G401.6 (cell line): Measurements from ENCODE around the gene USP12.
"Not testable (repeated sequence)": the region's sequence is repeated elsewhere in the genome, so short reads cannot be mapped to it uniquely, and the experiment has no call there.

Experiments
- FAIRE-seq: peaks from 2 replicates; lab custom pipeline; 2012; peaks lifted over from hg19 to GRCh38; lab: Jason Lieb, UNC

The USP12 gene

DNA sequence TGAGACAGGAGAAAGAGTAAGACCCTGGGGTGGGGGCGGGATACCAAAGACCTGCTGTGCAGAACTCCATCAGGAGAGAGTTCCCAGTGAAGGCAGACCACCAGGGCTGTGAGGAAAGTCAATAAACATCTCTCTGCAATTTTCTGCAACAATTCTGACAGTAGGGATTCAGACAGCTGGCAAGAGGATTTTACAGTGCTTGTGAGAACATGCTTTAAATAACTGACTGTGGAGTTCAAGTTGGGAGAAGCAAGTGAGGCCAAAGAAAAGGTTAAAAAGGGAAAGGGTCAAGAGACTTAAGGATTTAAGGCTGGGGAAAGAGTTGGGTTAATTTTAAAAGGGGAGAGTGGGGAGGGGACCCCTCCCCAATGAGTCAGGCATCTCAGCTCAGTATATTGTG lies 98.4 kb downstream of the USP12 start:
- no peak for FAIRE-seq

DNA sequence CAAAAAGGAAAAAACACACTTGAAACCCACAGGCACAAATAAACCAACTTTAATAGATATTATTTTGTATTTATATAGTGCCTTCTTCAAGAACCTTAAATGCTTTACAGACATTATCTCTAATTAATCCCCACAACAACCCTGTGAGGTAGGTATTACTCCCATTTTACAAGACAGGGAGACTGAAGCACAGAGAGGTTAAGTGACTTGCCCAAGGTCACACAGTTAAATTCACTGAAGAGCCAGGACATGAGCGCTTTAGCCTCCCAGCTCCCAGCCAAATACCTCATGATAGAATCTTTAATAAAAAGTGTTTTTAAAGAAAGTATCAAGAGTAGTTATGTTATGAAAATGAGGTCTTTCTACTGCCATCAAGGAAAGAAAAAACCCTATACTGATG lies 105.5 kb downstream of the USP12 start:
- FAIRE-seq = not testable (repeated sequence)

DNA sequence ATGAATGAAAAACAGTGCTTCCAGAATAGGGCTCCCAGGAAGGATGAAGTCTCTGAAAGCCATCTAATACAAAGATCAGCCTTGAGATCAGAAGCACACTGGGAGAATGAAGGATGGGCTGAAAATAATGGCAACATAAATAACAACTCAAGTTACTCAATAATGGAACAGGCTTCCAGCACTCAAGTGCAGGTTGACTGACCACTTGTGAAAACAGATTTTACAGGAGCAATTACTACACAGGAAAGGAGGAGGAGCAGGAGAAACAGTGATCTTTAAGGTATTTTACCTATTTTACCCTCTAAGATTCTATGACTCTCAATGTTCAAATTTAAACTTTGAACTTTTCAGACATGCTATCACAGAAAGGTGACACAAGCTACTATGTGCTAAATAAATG lies 106.0 kb downstream of the USP12 start:
- no peak for FAIRE-seq

DNA sequence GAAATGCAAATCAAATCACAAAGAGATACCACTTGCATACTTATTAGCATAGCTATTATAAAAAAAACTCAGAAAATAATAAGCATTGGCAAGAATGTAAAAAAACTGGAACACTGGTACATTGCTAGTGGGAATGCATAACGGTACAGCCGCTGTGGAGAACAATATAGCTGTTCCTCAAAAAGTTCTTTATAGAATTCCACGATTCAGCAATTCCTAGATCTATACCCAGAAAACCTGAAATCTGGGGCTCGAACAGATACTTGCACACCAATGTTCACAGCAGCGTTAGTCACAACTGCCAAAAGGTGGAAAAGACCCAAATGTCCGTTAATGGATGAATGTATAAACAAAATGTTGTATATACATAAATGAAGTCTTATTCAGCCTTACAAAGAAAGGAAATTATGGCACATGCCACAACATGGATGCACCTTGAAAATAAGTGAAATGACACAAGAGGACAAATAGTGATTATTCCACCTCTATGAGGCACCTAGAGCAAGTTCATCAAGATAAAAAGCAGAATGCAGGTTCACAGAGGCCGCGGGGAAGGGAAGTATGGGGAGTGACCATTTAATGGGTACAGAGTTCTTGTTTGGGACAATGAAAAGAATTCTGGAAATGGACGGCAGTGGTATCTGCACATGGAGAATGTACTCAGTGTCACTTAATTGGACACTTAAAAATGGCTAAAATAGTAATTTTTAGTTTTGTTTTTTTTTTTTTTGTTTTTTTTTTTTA lies 107.2 kb downstream of the USP12 start:
- FAIRE-seq = no peak

DNA sequence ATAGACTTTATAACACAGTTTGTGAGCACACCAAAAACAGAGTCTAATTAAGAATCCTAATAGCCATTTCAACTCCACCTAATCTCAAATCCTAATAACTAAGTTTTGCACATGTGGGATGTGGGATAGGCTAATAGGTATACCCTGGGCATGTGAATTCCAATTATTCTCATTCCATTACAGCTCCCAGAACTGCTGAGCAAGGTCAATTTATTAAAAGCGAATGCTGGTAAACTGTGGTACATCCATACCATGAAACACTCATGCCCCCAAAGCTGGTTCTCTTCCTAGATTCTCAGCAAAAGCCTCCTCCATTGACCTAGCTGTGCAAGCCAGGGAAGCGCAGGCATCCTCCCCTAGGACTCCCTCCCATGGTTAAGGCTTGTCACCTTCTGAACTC lies 113.8 kb downstream of the USP12 start:
- FAIRE-seq = no peak

DNA sequence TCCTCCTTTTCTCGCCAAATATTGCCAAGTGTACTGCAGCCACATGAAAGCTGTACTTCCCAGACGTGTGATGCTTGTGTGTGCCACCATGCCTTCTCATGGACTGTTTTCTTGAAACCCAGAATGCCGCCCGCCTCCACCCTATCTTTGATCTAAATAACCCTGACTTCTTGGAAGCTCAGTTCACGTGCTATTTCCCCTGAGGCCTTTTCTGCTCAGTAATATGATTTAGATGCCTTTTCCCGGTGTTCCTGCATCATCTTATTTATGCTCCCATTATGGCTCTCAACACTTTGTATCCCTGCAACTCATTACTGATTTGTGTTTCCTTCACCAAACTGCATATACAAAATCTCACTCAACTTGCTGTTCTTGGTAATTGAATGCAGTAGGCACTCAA lies 116.1 kb downstream of the USP12 start:
- no peak for FAIRE-seq

DNA sequence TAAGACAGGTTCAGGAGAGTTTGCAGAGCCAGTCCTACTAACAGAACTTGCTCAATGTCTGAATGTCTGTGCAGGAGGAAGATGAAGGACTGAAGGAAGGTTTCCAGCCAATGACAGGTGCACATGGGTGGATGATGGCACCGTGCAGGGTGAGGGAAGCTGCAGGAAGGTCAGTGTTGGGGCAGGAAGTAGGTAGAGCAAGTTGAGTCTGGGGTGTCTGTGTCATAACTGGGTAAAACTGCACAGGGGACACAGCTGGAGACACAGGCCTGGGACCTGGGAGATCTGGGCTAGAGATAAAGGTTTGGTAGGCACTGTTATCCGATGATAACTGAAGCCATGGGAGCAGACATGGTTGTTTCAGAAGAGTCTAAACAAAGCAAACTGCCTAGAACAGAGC lies 116.9 kb downstream of the USP12 start:
- FAIRE-seq = no peak

DNA sequence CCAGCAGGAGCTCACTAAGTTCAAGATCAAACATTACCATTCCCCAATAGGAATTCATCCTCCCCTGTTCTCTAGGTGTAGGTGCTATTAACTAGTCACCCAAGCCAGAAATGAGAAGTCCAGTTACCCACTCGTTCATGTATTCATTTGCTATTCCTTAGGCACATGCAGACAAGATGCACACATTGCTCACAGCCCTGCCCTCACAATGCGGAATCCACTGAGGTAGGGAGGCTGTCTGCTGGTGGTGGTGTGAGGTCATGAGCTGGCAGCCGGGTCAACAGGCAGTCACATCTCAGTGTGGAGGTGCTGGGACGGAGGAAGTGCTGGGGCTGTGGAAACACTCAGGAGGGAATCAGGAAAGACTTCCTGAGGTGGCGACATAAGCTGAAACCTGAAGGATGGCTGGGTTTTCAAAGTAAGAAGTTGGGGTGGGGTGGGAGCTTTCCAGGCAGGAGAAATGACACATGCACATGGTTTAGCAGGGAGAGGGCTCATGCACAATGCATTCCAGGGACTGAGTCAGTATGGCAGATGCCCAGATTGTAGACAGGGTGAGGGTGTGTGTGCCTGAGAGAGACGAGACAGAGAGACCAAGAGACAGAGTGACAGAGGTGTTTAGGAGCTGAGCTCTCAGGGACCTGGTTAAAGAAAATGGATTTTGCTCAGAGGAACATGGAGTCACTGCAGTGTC lies 117.6 kb downstream of the USP12 start:
- no peak for FAIRE-seq

DNA sequence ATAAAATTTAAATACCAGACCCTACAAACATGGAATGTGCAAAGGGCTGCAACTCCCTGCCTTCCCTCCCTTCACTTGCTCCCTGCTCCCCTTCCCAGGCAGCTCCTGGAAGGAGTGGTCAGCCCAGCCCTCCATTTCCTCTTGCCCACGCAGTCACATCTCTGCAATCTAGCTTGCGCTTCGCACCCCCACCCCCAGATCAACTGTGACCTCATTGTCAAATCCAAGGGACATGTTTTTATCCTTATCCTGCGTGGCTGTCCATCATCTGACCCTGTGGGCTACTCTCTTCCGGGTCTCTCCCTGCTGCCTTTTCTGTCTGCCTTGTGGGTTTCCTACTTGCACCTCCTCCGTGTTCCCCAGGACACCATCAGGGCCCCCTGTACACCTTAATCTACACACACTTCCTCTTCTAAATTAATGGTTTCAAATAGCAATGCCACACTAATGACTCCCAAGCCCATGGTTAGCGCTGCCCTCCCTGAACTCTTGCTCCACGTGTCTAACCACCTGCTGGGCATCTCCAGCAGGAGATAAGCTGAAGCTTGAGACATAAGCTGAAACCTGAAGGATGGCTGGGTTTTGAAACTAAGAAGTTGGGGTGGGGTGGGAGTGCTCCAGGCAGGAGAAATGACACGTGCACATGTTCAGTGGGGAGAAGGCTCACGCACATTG lies 118.3 kb downstream of the USP12 start:
- FAIRE-seq = no peak

DNA sequence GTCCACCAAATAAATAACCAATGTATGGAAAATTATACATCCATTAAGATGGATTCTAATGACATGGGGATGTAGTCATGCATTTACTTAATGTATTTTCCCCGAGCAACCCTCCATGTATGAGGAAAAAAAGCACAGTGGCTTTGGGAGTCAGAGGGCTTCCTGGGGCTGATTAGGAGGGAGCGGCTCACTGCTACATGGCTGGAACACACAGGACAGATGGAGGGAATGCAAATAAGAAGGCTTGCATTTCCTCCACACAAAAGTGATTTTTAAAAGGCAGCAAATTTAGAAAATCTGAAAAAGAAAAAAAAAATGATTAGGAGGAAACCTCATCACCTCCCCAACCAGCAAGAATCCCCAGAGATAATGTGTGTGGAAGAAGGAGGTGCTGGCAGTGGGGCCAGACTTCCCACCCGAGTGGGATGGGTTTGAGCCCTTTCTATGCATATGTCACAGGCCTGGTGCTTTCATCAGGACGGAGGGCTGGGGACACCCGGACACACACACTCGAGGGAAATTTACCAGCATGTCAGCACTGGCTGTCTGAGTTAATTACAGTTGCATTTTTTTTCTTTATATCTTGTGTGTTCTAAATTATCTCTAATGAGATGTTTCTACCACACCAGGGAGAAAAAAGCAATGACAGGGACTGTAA lies 118.9 kb downstream of the USP12 start:
- no peak for FAIRE-seq

DNA sequence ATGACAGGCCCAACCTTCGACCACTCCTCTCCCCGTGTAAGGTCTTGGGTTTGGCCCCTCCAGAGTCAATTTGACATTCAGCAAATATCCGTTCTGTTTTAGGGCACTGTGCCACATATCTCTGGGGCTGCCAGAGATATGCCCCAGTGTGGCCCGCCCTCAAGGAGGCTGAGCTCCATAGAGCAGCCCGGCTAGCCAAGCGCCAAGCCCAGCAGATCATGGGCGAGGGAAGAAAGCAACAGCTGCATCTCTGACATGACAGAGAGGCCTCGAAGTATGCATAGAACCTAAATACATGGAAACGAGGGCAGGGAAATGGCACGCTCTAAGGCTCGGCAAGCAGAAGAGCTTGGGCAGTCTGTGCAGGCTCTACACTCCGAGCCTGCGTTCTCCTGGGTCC lies 124.5 kb downstream of the USP12 start:
- no peak for FAIRE-seq

DNA sequence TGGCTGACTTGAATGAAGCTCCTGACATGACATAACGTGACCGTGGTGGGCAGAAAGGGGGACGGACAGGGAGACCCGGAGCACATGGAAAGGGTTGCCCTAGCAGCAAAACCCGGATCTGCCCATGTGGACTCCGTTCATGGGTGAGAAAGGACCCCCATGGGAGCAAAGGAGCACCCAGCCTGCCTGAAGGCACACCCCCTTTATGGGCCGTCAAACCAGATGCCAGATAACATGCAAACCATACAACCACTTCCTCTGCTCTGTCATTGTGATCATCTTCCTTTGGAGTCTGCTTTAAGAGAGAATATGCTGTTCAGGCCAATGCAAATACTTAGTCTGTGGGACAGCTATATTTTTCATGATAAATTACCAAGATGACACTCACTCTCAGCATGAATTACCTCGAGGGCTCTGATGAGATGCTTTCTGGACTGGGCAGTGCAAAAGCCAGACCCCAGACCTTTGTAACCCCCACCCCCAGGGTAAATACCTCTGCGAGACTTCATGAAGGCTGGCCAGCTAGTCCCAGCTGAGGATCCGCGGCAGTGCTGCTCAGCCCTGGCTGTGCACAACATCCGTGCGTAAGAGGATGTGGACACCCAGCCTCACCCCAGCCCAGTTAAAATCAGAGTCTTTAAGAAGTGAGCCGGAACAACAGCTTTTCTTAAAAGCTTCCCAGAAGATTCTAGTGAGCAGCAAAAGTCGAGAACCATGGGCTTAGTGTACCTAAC lies 126.6 kb downstream of the USP12 start:
- FAIRE-seq = no peak

DNA sequence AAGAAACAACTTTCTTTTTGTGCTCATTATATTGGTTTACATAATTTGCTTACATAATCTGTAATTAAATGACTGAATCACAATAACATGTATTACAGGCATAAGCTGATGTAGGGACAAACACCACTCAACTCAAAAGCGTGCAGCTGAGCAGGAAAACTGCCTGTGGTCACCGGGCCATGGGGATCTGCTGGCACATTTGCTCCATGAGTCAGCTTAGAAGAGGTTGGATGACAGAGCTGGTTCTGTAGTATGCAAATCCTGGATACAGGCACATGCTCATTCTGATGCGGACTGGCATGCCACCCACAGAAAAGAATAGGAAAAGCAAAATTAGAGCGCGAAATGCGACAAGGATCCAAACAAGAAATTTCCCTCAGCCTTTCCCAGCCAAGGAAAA lies 128.6 kb downstream of the USP12 start:
- no peak for FAIRE-seq

DNA sequence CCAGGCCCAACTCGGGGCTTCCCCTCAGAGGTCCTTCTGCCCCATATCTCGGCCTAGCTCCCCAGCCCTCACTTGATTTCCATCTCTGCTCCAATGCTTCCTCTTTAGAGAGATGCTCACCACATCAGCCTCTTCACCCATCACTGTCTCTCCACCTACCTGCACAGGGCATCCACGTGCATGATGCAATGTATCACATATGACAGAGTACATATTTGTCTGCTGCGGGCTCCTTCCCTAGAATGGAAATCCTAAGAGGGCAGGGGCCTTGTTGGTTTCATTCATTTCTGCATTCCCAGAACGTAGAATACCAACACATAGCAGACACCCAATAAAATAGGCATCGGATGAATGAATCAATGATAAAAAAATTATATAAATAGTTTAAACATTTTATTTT lies 130.3 kb downstream of the USP12 start:
- no peak for FAIRE-seq

DNA sequence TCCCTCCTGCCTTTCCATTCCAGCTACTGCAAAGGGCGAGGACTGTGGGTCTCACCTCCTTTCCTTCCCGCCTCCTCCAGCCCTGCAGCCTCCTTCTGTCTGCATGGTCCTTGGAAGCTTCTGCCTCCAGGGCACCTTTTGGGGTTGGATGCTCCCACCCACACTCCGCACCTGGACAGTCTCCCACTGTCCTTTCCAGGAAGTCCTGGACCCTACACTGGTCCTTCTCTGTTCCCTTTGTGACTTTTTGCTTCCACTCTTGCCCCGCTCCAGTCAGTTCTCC lies 130.8 kb downstream of the USP12 start:
- FAIRE-seq = no peak

DNA sequence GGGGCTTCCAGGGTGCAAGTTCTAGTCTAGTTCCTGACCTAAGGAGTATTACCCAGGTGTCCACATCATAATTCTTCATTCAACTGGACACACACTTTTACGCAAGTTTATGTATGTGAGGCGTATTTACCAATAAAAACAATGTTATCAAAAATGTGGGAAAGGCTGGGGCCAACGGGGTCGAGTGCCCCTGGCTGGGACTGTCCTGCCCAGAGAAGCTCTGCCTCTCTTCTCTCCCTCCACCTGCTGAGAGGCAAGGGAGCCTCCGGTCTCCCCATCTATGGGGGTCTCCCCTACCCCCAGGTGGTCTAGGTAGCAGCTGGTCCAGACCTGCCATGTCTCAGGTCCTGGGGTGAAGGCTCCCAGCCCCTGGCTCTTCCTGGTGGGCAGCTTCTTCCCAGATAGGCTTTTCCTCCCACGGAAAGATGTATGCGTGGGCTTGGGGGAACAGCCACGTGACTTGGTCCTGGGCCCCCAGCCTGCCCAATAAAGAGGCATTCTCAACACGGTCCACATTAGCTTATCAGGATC lies 132.4 kb downstream of the USP12 start:
- no peak for FAIRE-seq

DNA sequence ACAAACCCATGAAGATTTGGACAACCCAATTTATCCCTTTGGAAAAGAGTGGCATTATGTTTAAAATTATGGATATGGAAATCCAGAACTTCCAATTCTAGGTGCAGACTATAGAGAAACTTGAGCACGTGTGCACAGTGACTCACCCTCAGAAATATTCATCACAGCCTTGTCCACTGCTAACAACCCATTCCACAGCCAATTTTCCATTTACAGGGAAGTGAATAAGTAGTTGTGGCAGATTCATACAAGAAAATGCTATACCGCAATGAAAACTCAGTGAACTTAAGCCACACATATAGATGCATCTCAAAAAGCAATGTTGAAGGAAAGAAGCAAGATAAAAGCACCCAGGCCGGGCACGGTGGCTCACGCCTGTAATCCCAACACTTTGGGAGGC lies 133.3 kb downstream of the USP12 start:
- no peak for FAIRE-seq

DNA sequence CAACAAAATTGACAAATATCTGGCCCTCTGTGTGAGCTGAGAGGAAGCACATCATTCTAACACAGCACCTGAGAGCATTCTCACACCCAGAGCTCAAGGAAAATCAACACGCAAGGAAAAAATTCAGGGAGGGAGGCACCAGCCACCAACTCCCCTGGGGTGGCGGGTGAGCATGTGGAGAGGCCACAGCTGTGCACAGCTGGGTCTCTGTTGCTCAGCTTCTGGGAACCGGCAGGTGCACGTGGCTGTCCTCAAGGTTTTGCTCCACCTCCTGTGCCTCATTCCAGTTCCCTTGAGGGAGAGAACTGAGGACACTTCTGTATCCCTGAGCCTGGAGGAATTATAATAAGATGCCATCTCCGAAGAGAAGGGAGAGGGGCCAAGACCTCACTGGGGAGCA lies 134.0 kb downstream of the USP12 start:
- FAIRE-seq = no peak

DNA sequence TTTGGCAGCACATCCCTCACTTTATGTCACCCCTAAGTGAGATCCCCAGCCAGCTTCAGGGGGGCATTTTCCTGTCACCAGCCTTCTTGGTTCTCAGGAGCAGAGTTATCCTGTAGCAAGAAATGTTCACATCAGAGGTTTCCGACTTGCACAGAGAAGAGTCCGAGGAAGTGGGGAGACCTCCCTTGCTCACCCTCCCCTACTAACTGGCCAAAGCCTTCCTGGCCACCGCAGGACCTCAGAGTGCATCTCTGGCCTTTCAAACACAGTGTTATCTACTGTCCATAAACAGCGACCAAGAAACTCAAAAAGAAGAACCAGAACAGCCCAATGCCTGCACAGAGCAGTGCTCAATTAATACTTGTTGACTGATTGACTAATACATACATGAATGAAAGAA lies 134.4 kb downstream of the USP12 start:
- no peak for FAIRE-seq

DNA sequence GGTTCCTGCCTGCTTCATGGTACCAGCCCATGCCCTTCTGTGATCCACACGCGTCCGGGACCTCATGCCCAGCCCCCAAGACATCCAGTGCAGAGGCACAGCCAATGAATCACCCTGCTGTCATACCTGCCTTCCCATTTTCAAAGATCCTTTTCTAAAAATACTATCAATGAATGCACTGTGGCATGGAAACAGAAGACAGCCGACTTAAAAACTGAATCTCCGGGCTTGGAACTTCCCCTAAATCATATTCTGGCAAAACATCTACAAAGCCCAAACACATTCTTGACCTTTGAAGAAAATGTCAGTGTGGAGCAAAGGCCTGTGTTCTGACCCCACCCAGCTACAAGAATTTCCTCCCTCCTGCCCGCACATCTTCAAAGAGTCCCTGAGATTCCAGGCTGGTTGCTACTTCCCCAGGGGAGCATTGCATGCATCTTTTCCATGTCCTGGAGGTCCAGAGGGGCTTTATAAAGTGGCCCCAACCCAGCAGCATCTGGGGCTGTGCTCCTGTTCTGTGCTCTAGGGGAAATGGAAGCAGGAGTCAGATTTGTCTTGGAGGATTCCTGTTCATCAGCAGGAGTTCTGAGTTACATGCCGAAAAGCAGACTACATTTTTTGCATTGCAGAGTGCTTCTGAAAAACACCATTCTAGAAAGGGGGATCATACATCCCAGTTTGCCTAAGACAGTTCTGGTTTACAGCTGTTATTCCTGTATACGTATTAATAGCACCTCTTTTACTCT lies 135.2 kb downstream of the USP12 start:
- no peak for FAIRE-seq

DNA sequence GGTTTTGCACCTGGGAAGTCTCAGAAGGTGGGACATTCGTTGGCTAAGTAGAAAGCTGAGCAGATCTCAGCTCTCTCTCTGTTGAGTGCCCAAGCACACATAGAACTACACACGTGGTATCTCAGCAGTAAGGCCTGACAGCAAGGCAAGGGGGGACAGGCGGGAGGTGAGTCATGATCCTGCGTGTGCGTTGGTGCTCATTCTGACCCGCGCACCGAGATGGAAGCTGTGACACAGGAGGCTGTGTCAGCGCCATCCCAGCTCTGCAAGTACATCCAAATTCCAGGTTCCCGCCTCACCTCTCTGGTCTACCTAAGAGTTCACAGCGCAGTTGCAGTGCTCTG lies 135.7 kb downstream of the USP12 start:
- FAIRE-seq = no peak

DNA sequence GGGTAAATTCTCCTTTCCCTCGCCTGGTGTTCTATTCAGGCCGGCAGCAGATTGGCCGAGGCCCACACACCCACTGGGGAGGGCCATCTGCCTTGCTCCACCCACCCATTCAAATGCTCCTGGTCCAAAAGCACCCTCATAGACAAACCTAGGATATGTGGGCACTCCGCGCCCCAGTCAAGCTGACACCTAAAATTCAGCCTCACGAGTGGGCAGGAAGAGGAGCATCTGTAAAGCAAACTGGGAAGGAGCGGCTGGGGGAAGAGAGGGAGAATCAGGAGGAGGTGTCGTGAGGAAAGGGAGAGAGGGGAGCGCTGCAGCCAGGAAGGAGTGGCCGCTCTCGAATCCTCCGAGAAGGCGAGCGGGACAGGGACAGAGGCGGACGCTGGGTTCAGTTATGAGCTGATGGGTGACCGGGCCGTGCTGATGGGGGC lies 136.9 kb downstream of the USP12 start:
- no peak for FAIRE-seq
